GM23338 (cell line): ENCODE measurements around the gene ARID3B. TPM values are rescaled to one million over a fixed set of nuclear protein-coding genes. Genes with fewer than 3 reads are reported as not detected.

Source experiments
- ATAC-seq: fragments of 200-7000 bp; cut with Tn5 transposase; 3 replicates; pipeline ENCODE4 v1.9.1; 2020
- DNase-seq: peaks from one replicate; pipeline ENCODE4 v3.0.0-alpha.2; 2015; ENCODE audit warnings: low spot score
- H2AFZ ChIP-seq: fragments of 200-600 bp; sonication (generic); 2 replicates; pipeline ENCODE4 v1.8.0; 2016; ENCODE audit warnings: antibody characterized with exemption, mild to moderate bottlenecking, moderate library complexity
- H3F3A ChIP-seq: fragments of 200-600 bp; sonication (generic); replicated peaks from 2 replicates; pipeline ENCODE4 v1.8.0; 2017; ENCODE audit warnings: antibody characterized with exemption, mixed run types, low read depth
- H3K27ac ChIP-seq: fragments of 200-600 bp; sonication (generic); 2 replicates; pipeline ENCODE4 v1.6.1; 2016; ENCODE audit warnings: low read depth
- H3K27me3 ChIP-seq: fragments of 200-600 bp; sonication (generic); 2 replicates; pipeline ENCODE4 v1.8.0; 2016; ENCODE audit warnings: mild to moderate bottlenecking, mixed run types, moderate library complexity; ENCODE audit not compliant: insufficient read depth
- H3K36me3 ChIP-seq: fragments of 200-600 bp; sonication (generic); 2 replicates; pipeline ENCODE4 v1.8.0; 2016; ENCODE audit warnings: mild to moderate bottlenecking; ENCODE audit not compliant: insufficient read depth
- H3K4me1 ChIP-seq: fragments of 200-600 bp; sonication (generic); 2 replicates; pipeline ENCODE4 v1.8.0; 2016; ENCODE audit warnings: mild to moderate bottlenecking, moderate library complexity; ENCODE audit not compliant: insufficient read depth
- H3K4me2 ChIP-seq: fragments of 200-600 bp; sonication (generic); 2 replicates; pipeline ENCODE4 v1.7.1; 2017; ENCODE audit warnings: mixed run types
- H3K4me3 ChIP-seq: fragments of 200-600 bp; sonication (generic); 2 replicates; pipeline ENCODE4 v1.6.1; 2016; ENCODE audit warnings: mixed run types
- H3K79me2 ChIP-seq: fragments of 200-600 bp; sonication (generic); replicated peaks from 2 replicates; pipeline ENCODE4 v1.8.0; 2017; ENCODE audit warnings: mild to moderate bottlenecking; ENCODE audit not compliant: insufficient read depth
- H3K9me2 ChIP-seq: fragments of 200-600 bp; sonication (generic); 2 replicates; pipeline ENCODE4 v1.8.0; 2017; ENCODE audit not compliant: insufficient read depth
- H4K20me1 ChIP-seq: fragments of 200-600 bp; sonication (generic); replicated peaks from 2 replicates; pipeline ENCODE4 v1.8.0; 2017; ENCODE audit warnings: mild to moderate bottlenecking; ENCODE audit not compliant: insufficient read depth
- H3K27ac Mint-ChIP-seq: 2 replicates; pipeline ENCODE4 v1.8.0; 2020; ENCODE audit warnings: inconsistent platforms, mild to moderate bottlenecking, moderate library complexity, mixed read lengths
- H3K27me3 Mint-ChIP-seq: 3 replicates; pipeline ENCODE4 v1.8.0; 2022; ENCODE audit warnings: low read depth, mild to moderate bottlenecking, moderate library complexity, mixed read lengths, inconsistent platforms; ENCODE audit not compliant: insufficient read depth, poor library complexity
- H3K36me3 Mint-ChIP-seq: 3 replicates; pipeline ENCODE4 v1.8.0; 2021; ENCODE audit warnings: low read depth, mild to moderate bottlenecking, inconsistent platforms, moderate library complexity, mixed read lengths
- H3K4me1 Mint-ChIP-seq: 3 replicates; pipeline ENCODE4 v1.8.0; 2020; ENCODE audit warnings: mild to moderate bottlenecking, inconsistent platforms, mixed read lengths
- H3K4me3 Mint-ChIP-seq: 3 replicates; pipeline ENCODE4 v1.8.0; 2021; ENCODE audit warnings: moderate library complexity, mild to moderate bottlenecking, inconsistent platforms, mixed read lengths
- H3K9me3 Mint-ChIP-seq: 3 replicates; pipeline ENCODE4 v1.8.0; 2020; ENCODE audit warnings: moderate library complexity, mild to moderate bottlenecking, inconsistent platforms, mixed read lengths
- CREB1 ChIP-seq: fragments of 250-450 bp; sonication (Bioruptor Pico); IDR thresholded peaks from 2 replicates; pipeline ENCODE4 v1.5.0; 2020; ENCODE audit warnings: low read depth, mild to moderate bottlenecking, moderate library complexity
- CTCF ChIP-seq, 2 experiments: fragments of 200-600 bp in 1 of 2; sonication (generic) in 1 of 2; conservative IDR thresholded peaks; 2 replicates each; pipeline versions ENCODE4 v1.5.1 to v1.6.1; 2016 to 2017; ENCODE audit warnings: antibody characterized with exemption in 2 of 2, low read depth in 2 of 2, mild to moderate bottlenecking in 2 of 2, moderate library complexity in 1 of 2
- ETS1 ChIP-seq: IDR thresholded peaks from 2 replicates; pipeline ENCODE4 v1.6.1; 2016; ENCODE audit warnings: antibody characterized with exemption
- EZH2phosphoT487 ChIP-seq: fragments of 200-600 bp; sonication (generic); IDR thresholded peaks from one replicate; pipeline ENCODE4 v1.8.1; 2018; ENCODE audit warnings: antibody characterized with exemption; ENCODE audit not compliant: unreplicated experiment
- JUNB ChIP-seq: IDR thresholded peaks from one replicate; pipeline ENCODE4 v1.6.1; 2016; ENCODE audit warnings: antibody characterized with exemption; ENCODE audit not compliant: unreplicated experiment
- NANOG ChIP-seq: IDR thresholded peaks from 2 replicates; pipeline ENCODE4 v1.6.1; 2016; ENCODE audit warnings: antibody characterized with exemption, borderline replicate concordance
- POLR2AphosphoS5 ChIP-seq: IDR thresholded peaks from 2 replicates; pipeline ENCODE4 v1.6.1; 2016; ENCODE audit warnings: antibody characterized with exemption, low read depth
- STAT1 ChIP-seq: IDR thresholded peaks from one replicate; pipeline ENCODE4 v1.6.1; 2016; ENCODE audit warnings: antibody characterized with exemption; ENCODE audit not compliant: unreplicated experiment
- polyA plus RNA-seq: library from polyadenylated mRNA; unstranded; fragments of >200 nt; fragmentation: Nextera tagmentation; extraction: Ambion mirVana; gene quantifications from 2 replicates; pipeline ENCODE4 v1.2.1, GENCODE V29; 2016
- total RNA-seq: library from RNA; depleted of rRNA; stranded (reverse); fragments of >200 nt; shearing (Covaris generic); gene quantifications from 2 replicates; pipeline ENCODE4 v1.2.3, GENCODE V29; 2014
- TF ChIP-seq, protein P1 (sequence below): fragments of 250-450 bp; sonication (Bioruptor Pico); IDR thresholded peaks from 2 replicates; pipeline ENCODE4 v1.5.0; 2020; ENCODE audit warnings: mild to moderate bottlenecking, moderate library complexity

Gene ARID3B
- total and polyA plus RNA-seq, 2 experiments from 2014 or later, result 65.5 to 147 TPM

GRCh38 chr15:74615508-74616365 is 74.7 kb downstream of the ARID3B start, which contains the start of gene CLK3:
TSS of gene CLK3 (plus strand) at chr15:74615836. CDS start at chr15:74619197, 3,361 bp downstream.
- H3K79me2 ChIP-seq, result peaks cover 29% of the 10 kb centered on the region
- Mint-ChIP-seq H3K27me3 (peaks cover 24% of the 10 kb centered on the region), H3K4me3 (peak within 1 kb of the TSS; percentile 90), H3K27ac (peak within 1 kb of the TSS; percentile 96), H3K36me3 (peaks cover 16% of the 10 kb centered on the region), H3K9me3 (no peaks in the 10 kb centered on the region), H3K4me1 (peaks cover 14% of the 10 kb centered on the region)
- peak within 1 kb of the TSS; percentile 96 for H3K4me3 ChIP-seq
- peaks cover 9% of the 10 kb centered on the region; the same call in 1 of the 2 replicates for H3K27me3 ChIP-seq
- peaks cover 22% of the 10 kb centered on the region for H4K20me1 ChIP-seq
- TF ChIP-seq CTCF (conservative IDR thresholded peaks at IDR 0.05; ENCODE audit: low read depth in 2 of 2), result peak in 1 of 2 experiments; percentile 8; a peak in 1 of 4 replicates
- peak; percentile 73; the same call in 1 of the 2 replicates for TF ChIP-seq ETS1
- TF ChIP-seq JUNB, result no peak
- TF ChIP-seq CREB1 (CRISPR knock-in tag), result peak; percentile 96
- TF ChIP-seq NANOG, result no peak
- TF ChIP-seq STAT1, result no peak
- no peak for TF ChIP-seq EZH2phosphoT487
- peak; percentile 78 for TF ChIP-seq POLR2AphosphoS5
- TF ChIP-seq, protein P1, sequence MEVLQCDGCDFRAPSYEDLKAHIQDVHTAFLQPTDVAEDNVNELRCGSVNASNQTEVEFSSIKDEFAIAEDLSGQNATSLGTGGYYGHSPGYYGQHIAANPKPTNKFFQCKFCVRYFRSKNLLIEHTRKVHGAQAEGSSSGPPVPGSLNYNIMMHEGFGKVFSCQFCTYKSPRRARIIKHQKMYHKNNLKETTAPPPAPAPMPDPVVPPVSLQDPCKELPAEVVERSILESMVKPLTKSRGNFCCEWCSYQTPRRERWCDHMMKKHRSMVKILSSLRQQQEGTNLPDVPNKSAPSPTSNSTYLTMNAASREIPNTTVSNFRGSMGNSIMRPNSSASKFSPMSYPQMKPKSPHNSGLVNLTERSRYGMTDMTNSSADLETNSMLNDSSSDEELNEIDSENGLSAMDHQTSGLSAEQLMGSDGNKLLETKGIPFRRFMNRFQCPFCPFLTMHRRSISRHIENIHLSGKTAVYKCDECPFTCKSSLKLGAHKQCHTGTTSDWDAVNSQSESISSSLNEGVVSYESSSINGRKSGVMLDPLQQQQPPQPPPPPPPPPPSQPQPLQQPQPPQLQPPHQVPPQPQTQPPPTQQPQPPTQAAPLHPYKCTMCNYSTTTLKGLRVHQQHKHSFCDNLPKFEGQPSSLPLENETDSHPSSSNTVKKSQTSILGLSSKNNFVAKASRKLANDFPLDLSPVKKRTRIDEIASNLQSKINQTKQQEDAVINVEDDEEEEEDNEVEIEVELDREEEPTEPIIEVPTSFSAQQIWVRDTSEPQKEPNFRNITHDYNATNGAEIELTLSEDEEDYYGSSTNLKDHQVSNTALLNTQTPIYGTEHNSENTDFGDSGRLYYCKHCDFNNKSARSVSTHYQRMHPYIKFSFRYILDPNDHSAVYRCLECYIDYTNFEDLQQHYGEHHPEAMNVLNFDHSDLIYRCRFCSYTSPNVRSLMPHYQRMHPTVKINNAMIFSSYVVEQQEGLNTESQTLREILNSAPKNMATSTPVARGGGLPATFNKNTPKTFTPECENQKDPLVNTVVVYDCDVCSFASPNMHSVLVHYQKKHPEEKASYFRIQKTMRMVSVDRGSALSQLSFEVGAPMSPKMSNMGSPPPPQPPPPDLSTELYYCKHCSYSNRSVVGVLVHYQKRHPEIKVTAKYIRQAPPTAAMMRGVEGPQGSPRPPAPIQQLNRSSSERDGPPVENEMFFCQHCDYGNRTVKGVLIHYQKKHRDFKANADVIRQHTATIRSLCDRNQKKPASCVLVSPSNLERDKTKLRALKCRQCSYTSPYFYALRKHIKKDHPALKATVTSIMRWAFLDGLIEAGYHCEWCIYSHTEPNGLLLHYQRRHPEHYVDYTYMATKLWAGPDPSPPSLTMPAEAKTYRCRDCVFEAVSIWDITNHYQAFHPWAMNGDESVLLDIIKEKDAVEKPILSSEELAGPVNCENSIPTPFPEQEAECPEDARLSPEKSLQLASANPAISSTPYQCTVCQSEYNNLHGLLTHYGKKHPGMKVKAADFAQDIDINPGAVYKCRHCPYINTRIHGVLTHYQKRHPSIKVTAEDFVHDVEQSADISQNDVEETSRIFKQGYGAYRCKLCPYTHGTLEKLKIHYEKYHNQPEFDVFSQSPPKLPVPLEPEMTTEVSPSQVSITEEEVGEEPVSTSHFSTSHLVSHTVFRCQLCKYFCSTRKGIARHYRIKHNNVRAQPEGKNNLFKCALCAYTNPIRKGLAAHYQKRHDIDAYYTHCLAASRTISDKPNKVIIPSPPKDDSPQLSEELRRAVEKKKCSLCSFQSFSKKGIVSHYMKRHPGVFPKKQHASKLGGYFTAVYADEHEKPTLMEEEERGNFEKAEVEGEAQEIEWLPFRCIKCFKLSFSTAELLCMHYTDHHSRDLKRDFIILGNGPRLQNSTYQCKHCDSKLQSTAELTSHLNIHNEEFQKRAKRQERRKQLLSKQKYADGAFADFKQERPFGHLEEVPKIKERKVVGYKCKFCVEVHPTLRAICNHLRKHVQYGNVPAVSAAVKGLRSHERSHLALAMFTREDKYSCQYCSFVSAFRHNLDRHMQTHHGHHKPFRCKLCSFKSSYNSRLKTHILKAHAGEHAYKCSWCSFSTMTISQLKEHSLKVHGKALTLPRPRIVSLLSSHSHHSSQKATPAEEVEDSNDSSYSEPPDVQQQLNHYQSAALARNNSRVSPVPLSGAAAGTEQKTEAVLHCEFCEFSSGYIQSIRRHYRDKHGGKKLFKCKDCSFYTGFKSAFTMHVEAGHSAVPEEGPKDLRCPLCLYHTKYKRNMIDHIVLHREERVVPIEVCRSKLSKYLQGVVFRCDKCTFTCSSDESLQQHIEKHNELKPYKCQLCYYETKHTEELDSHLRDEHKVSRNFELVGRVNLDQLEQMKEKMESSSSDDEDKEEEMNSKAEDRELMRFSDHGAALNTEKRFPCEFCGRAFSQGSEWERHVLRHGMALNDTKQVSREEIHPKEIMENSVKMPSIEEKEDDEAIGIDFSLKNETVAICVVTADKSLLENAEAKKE (CRISPR knock-in tag), result no peak
- peaks cover 17% of the 10 kb centered on the region for H3F3A ChIP-seq
- H3K4me1 ChIP-seq, result peaks cover 11% of the 10 kb centered on the region
- DNase-seq (peak; percentile 98), ATAC-seq (peak; percentile 90)
- H3K4me2 ChIP-seq, result peak within 1 kb of the TSS; percentile 84
- H3K36me3 ChIP-seq, result 0 out of 2 replicates have a peak, but pooled peaks cover 9% of the 10 kb centered on the region
- peak within 1 kb of the TSS; percentile 98 for H2AFZ ChIP-seq
- H3K27ac ChIP-seq, result peak within 1 kb of the TSS; percentile 85
- H3K9me2 ChIP-seq, result no peaks in the 10 kb centered on the region
